NCI-H2196 treated with DMSO at 0.1 percent for 48 hours (cell line): ENCODE data around the gene COL27A1.

ENCODE experiments used
- DNase-seq: peaks from one replicate; lab custom pipeline; 2025; ENCODE audit not compliant: unreplicated experiment; lab: John Stamatoyannopoulos, UW

Gene COL27A1

GRCh38 chr9:114348906-114349482, 193.7 kb downstream of the COL27A1 start:
- peak; percentile 10 for DNase-seq

DNA sequence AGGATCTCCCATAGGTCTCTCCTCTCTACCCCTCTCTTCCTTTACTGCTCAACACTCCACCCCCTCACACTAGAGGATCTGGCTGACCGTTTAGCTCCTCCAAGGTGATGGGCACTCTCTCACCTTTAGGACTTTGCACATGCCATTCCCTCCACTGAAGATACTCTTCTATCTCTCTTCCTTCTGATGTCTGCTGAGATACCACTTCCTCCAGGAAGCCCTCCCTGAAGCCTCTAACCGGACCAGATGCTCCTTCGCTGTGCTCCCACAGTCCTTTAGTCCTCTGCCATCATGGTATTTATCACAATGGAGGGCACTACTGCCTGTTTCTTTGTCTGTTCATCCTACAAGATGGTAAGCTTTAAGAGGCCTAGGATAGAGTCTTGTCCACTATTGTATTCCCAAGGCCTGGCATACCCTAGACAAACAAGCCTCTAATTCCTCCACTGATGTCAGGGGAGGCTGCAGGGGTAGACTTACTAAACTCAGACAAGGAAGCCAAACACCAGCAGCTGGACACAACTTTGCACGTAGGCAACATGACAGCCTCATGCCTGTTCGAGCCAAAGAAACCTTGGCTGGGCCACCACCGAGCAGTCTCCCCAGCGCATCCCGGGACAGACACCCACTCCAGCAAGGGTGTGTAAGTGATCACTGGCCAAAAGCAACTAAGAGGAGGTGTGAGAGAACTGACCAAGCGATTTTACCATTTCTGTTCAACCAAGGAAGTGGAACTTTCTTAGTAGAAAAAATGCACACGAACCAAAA, 194.6 kb downstream of the COL27A1 start:
- DNase-seq: no peak

DNA sequence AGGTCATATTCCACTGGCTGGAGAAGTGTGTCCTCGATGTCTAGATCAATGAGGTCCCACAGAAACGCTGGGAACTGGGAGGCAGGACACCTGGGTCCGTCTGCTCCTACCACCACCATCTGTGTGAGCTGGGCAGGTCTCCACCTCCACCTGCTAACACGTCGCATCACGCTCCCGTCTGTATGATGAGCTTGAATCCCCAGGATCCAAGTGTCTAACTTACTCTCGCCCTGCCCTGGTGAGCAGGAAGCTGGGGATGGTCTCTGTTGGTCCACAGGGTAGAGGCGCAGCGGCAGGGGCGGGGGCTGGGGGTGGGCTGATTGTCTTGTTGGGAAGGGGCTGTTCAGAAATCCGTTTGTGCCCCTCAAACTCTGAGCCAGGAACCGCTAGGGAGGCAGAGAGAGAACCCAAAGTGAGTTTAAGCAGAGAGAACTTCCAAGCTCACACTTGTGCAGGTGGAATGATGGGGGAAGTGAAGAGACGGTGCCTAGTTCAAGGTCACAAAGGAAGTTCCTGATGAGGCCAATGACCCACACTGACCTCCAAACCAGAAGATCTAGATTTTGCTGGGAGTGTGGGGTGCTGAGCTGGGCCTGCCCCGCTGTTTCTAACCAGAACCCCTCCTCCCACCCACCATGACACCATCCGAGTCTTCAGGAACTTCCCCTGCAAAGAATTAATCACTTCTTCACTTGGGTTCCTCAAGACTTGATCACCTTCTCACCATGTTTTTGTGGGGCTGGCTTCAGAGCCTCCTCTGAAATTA, 195.5 kb downstream of the COL27A1 start:
- no peak for DNase-seq

- no peak for DNase-seq
These were observed 196.6 kb downstream of the COL27A1 start for GRCh38 chr9:114351932-114352331.

- DNase-seq: no peak
These were observed 200.5 kb downstream of the COL27A1 start for GRCh38 chr9:114355821-114356220.

DNA sequence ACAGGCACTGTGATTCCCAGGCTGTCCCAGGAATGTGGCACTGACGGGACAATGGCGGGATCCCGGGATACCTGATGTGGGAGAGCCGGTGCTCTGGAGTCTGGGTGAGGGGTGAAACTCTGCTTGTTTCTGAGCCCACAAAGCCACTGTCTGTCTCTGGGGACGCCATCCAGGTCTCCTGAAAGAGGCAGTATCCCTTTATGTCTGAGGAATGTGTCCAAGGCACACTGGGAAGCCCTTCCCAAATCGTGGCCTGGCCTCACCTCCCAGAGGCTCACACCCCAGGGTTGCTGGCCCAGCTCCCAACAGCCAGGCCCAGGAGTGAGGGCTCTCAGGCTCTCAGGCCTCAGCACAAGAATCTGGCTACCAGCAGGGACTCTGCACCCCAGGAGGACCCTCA, 201.5 kb downstream of the COL27A1 start:
- DNase-seq: no peak

DNA sequence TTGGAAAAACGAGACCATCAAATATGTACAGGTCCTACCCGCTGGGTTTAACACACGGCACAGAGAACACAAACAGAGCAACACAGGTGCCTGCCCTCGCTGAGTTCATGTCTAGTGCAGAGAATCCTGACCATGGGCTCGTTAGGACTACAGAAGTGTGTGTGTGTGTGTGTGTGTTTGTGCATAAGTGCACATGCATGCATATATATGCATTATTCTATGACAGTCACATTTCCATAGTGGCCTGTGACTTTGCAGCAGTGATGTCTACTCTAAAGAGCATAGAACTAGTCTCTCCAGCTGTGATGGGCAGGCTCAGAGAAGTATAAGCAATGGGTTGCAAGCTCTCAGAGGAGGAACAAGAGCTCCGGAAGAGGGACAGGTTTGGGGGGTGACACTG, 202.0 kb downstream of the COL27A1 start:
- DNase-seq: no peak

DNA sequence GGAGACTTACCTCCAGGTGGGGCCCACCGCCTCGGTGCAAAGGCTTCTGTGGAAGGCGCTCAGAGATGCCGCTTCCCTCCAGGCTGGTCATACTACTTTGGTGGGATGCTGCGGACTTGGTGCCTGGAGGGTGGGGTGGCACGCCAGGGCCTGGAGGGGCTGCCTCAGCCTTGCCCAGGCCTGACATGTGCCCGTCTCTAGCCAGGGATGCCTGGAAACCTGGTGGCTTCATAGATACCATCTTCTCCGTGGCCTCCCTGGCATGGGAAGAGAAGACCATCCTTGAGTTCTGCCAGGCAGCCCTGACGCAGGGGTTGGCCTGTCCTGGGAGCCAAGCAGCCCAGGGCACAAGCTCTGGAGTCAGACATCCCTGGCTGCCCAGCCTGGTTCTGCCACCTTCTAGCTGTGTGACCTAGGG, 202.6 kb downstream of the COL27A1 start:
- DNase-seq: no peak

- no peak for DNase-seq
These were observed 204.5 kb downstream of the COL27A1 start for GRCh38 chr9:114359801-114360200.

GRCh38 chr9:114361542-114361941, 206.2 kb downstream of the COL27A1 start:
- DNase-seq: no peak
